ENCODE results near the gene FAM204A. TPM values are rescaled to one million over a fixed set of nuclear protein-coding genes. Genes with fewer than 3 reads are reported as not detected.

FAM204A gene
- total RNA-seq, 1 donor from 2014 or later: 60.2 TPM

DNA sequence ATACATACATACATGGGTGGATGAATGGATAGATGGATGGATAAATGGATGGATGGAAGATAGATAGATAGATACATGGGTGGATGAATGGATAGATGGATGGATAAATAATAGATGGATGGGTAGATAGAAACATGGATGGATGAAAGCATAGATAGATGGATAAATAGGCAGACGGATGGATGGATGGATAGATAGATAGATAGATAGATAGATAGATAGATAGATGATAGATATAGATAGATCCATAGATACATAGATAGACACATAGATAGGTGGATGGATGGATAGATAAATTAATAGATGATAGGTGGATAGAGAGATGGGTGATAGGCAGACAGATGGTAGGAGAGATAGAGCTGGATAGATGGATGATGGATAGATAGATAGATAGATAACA lies 68.5 kb downstream of the FAM204A start:
- no peaks in the 10 kb centered on the region for H3K79me2 ChIP-seq (ENCODE audit: insufficient read depth, low read length)
- no peak overlapping the region for H3K27ac Mint-ChIP-seq (ENCODE audit: unreplicated experiment)
- H3K4me1 Mint-ChIP-seq (ENCODE audit: low read depth, unreplicated experiment): peaks cover 2% of the 10 kb centered on the region
- no peak overlapping the region for H3K4me3 Mint-ChIP-seq (ENCODE audit: unreplicated experiment)
- no peak overlapping the region for H2AFZ ChIP-seq (ENCODE audit: low read depth, low read length)
- H3K9ac ChIP-seq (ENCODE audit: low read length): no peak overlapping the region
- no peak overlapping the region for H3K4me3 ChIP-seq (ENCODE audit: insufficient read depth, low read depth, low read length)
- TF ChIP-seq EZH2 (IDR thresholded peaks at IDR 0.05; ENCODE audit: insufficient read depth, low read length): no peak
- TF ChIP-seq, protein P1, sequence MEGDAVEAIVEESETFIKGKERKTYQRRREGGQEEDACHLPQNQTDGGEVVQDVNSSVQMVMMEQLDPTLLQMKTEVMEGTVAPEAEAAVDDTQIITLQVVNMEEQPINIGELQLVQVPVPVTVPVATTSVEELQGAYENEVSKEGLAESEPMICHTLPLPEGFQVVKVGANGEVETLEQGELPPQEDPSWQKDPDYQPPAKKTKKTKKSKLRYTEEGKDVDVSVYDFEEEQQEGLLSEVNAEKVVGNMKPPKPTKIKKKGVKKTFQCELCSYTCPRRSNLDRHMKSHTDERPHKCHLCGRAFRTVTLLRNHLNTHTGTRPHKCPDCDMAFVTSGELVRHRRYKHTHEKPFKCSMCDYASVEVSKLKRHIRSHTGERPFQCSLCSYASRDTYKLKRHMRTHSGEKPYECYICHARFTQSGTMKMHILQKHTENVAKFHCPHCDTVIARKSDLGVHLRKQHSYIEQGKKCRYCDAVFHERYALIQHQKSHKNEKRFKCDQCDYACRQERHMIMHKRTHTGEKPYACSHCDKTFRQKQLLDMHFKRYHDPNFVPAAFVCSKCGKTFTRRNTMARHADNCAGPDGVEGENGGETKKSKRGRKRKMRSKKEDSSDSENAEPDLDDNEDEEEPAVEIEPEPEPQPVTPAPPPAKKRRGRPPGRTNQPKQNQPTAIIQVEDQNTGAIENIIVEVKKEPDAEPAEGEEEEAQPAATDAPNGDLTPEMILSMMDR (IDR thresholded peaks at IDR 0.05; ENCODE audit: insufficient read depth, low read depth, low read length): no peak
- H3K36me3 Mint-ChIP-seq (ENCODE audit: low read depth, unreplicated experiment): no peaks in the 10 kb centered on the region
- H3K4me2 ChIP-seq (ENCODE audit: low read length): no peak overlapping the region
- H3K27me3 Mint-ChIP-seq (ENCODE audit: low read depth, unreplicated experiment): peaks cover 9% of the 10 kb centered on the region
- peaks cover 4% of the 10 kb centered on the region for H3K9me3 ChIP-seq (ENCODE audit: insufficient read depth, low read depth, low read length)
- H3K4me1 ChIP-seq (ENCODE audit: insufficient read depth, low read length): no peaks in the 10 kb centered on the region
- FAIRE-seq (no peak), DNase-seq (ENCODE audit: low read depth) (no peak)
- no peaks in the 10 kb centered on the region for H3K36me3 ChIP-seq (ENCODE audit: insufficient read depth, low read length)
- H4K20me1 ChIP-seq (ENCODE audit: insufficient read depth, low read length): no peaks in the 10 kb centered on the region
- H3K27me3 ChIP-seq (ENCODE audit: insufficient read depth, low read length): peaks cover 6% of the 10 kb centered on the region
- peaks cover 5% of the 10 kb centered on the region for H3K9me3 Mint-ChIP-seq (ENCODE audit: unreplicated experiment)
- H3K27ac ChIP-seq (ENCODE audit: low read depth, low read length): no peak overlapping the region

DNA sequence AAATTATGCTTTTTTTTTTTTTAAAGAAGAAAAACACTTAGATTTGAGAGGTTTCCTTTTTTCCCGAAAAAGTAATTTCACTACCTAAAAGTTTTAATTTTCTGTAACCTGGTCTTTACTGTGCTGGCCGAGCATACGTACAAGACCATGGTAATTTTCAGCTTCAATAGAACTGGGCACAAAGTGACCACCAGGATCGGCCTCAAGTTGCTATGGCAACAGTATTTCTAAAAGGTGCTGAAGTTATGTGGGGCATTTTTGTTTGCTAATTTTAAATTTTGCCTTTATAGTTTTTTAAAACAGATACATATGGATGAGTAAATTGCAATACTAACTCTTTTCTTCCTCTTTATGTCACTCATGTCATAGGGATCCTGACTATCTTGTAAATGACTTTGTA lies 69.4 kb downstream of the FAM204A start:
- H2AFZ ChIP-seq (ENCODE audit: low read depth, low read length): no peak overlapping the region
- H3K27ac ChIP-seq (ENCODE audit: low read depth, low read length): no peak overlapping the region
- no peaks in the 10 kb centered on the region for H3K79me2 ChIP-seq (ENCODE audit: insufficient read depth, low read length)
- FAIRE-seq (no peak), DNase-seq (ENCODE audit: low read depth) (no peak)
- peak overlapping the region; percentile 75 for H3K4me2 ChIP-seq (ENCODE audit: low read length)
- Mint-ChIP-seq H3K4me1 (ENCODE audit: low read depth, unreplicated experiment) (no peaks in the 10 kb centered on the region), H3K36me3 (ENCODE audit: low read depth, unreplicated experiment) (no peaks in the 10 kb centered on the region), H3K4me3 (ENCODE audit: unreplicated experiment) (no peak overlapping the region), H3K27me3 (ENCODE audit: low read depth, unreplicated experiment) (peaks cover 18% of the 10 kb centered on the region), H3K27ac (ENCODE audit: unreplicated experiment) (no peak overlapping the region), H3K9me3 (ENCODE audit: unreplicated experiment) (no peaks in the 10 kb centered on the region)
- no peaks in the 10 kb centered on the region for H4K20me1 ChIP-seq (ENCODE audit: insufficient read depth, low read length)
- H3K4me3 ChIP-seq (ENCODE audit: insufficient read depth, low read depth, low read length): no peak overlapping the region
- peaks cover 2% of the 10 kb centered on the region for H3K9me3 ChIP-seq (ENCODE audit: insufficient read depth, low read depth, low read length)
- TF ChIP-seq EZH2 (IDR thresholded peaks at IDR 0.05; ENCODE audit: insufficient read depth, low read length): no peak
- TF ChIP-seq, protein P1 (IDR thresholded peaks at IDR 0.05; ENCODE audit: insufficient read depth, low read depth, low read length): no peak
- no peak overlapping the region for H3K9ac ChIP-seq (ENCODE audit: low read length)
- H3K36me3 ChIP-seq (ENCODE audit: insufficient read depth, low read length): no peaks in the 10 kb centered on the region
- H3K4me1 ChIP-seq (ENCODE audit: insufficient read depth, low read length): no peaks in the 10 kb centered on the region
- peaks cover 8% of the 10 kb centered on the region for H3K27me3 ChIP-seq (ENCODE audit: insufficient read depth, low read length)

DNA sequence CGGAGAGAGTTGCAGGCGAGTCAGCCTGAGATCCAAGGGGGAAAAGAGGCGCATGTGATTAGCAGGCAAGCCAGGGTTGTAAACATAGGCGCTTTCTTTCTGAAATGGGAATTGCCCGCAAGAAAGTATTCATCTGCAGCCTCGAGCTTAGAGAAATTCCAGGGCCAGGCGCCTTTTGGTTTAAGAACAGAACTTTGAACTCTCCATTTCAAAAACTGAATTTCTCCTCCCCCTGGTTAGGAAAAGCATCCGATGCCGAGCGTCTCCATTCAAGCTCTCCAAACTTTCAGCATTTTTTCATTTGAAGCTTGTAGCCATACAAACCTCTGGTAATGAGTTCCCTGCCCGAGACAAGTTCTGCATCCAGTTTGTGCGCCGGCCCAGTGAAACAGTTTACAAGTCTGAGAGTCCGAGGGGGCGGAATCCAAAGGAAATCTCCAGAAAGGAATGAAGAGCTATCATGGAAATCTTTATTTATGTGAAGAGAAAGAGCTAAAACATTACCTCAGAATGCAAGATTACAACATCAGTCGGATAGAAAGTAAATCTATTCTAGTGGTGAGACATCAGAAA lies 69.9 kb downstream of the FAM204A start:
- FAIRE-seq: no peak
- Histone ChIP-seq H3K4me2 (ENCODE audit: low read length) (peak overlapping the region; percentile 75), H3K9ac (ENCODE audit: low read length) (no peak overlapping the region), H3K27me3 (ENCODE audit: insufficient read depth, low read length) (peaks cover 8% of the 10 kb centered on the region), H3K79me2 (ENCODE audit: insufficient read depth, low read length) (no peaks in the 10 kb centered on the region), H3K27ac (ENCODE audit: low read depth, low read length) (no peak overlapping the region), H3K9me3 (ENCODE audit: insufficient read depth, low read depth, low read length) (no peaks in the 10 kb centered on the region), H3K36me3 (ENCODE audit: insufficient read depth, low read length) (no peaks in the 10 kb centered on the region), H3K4me1 (ENCODE audit: insufficient read depth, low read length) (no peaks in the 10 kb centered on the region), H2AFZ (ENCODE audit: low read depth, low read length) (peak overlapping the region; percentile 38), H3K4me3 (ENCODE audit: insufficient read depth, low read depth, low read length) (peak overlapping the region; percentile 25), H4K20me1 (ENCODE audit: insufficient read depth, low read length) (no peaks in the 10 kb centered on the region)
- no peaks in the 10 kb centered on the region for H3K36me3 Mint-ChIP-seq (ENCODE audit: low read depth, unreplicated experiment)
- H3K4me1 Mint-ChIP-seq (ENCODE audit: low read depth, unreplicated experiment): no peaks in the 10 kb centered on the region
- TF ChIP-seq, protein P1 (IDR thresholded peaks at IDR 0.05; ENCODE audit: insufficient read depth, low read depth, low read length): no peak
- TF ChIP-seq EZH2 (IDR thresholded peaks at IDR 0.05; ENCODE audit: insufficient read depth, low read length): no peak
- no peaks in the 10 kb centered on the region for H3K9me3 Mint-ChIP-seq (ENCODE audit: unreplicated experiment)
- H3K4me3 Mint-ChIP-seq (ENCODE audit: unreplicated experiment): peak overlapping the region; percentile 56
- DNase-seq (ENCODE audit: low read depth): peak; percentile 7
- H3K27ac Mint-ChIP-seq (ENCODE audit: unreplicated experiment): no peak overlapping the region
- peaks cover 23% of the 10 kb centered on the region for H3K27me3 Mint-ChIP-seq (ENCODE audit: low read depth, unreplicated experiment)

Data from astrocyte (in vitro differentiated cells and primary cell).